Caco-2 (cell line): ENCODE results near the gene FRMD4A. TPM values are rescaled to one million over a fixed set of nuclear protein-coding genes. Genes with fewer than 3 reads are reported as not detected.
A peak's percentile ranks its signal among the peaks of the same experiment; 100 is the strongest.

Experiments
- BruUV-seq: library from RNA; stranded (reverse); fragments of 400-500 nt; replicated peaks from 2 replicates; lab custom pipeline; 2021; lab: Mats Ljungman, UMichigan
- CTCF ChIA-PET: fragments of 300-600 bp; sonication (Branson Sonifier 250); formaldehyde crosslinking; loops from one replicate; lab custom pipeline; 2022; ENCODE audit warnings: antibody characterized with exemption; lab: Charles Lee
- POLR2A ChIA-PET: fragments of 300-600 bp; sonication (Branson Sonifier 250); formaldehyde crosslinking; loops from one replicate; lab custom pipeline; 2022; ENCODE audit warnings: antibody characterized with exemption; lab: Charles Lee
- DNase-seq, 2 experiments: peaks; one replicate each; pipeline versions ENCODE4 v3.0.0 to v3.0.0-alpha.2; 2020 to 2022
- H3K27me3 ChIP-seq: replicated peaks from 2 replicates; pipeline ENCODE4 v1.6.0; 2011; ENCODE audit warnings: low read length; ENCODE audit not compliant: control insufficient read depth, insufficient read depth
- H3K36me3 ChIP-seq: 2 replicates; pipeline ENCODE4 v1.5.1; 2011; ENCODE audit warnings: low read length; ENCODE audit not compliant: control insufficient read depth, insufficient read depth
- H3K4me1 ChIP-seq: fragments of 250-450 bp; sonication (Bioruptor Pico); 2 replicates; pipeline ENCODE4 v1.5.1; 2020; ENCODE audit warnings: mild to moderate bottlenecking
- H3K4me3 ChIP-seq: 2 replicates; pipeline ENCODE4 v1.5.1; 2011; ENCODE audit warnings: low read depth, mild to moderate bottlenecking, control low read depth, low read length
- H3K9me3 ChIP-seq: fragments of 250-450 bp; sonication (Bioruptor Pico); 2 replicates; pipeline ENCODE4 v1.5.1; 2020; ENCODE audit warnings: mild to moderate bottlenecking, moderate library complexity
- H3K27ac Mint-ChIP-seq: one replicate; pipeline ENCODE4 v1.8.0; 2022; ENCODE audit warnings: mixed read lengths; ENCODE audit not compliant: unreplicated experiment
- H3K27me3 Mint-ChIP-seq: one replicate; pipeline ENCODE4 v1.8.0; 2022; ENCODE audit warnings: mixed read lengths; ENCODE audit not compliant: insufficient read depth, unreplicated experiment
- H3K36me3 Mint-ChIP-seq: one replicate; pipeline ENCODE4 v1.8.0; 2022; ENCODE audit warnings: mild to moderate bottlenecking, mixed read lengths; ENCODE audit not compliant: insufficient read depth, unreplicated experiment
- H3K4me1 Mint-ChIP-seq: one replicate; pipeline ENCODE4 v1.8.0; 2022; ENCODE audit warnings: low read depth, mixed read lengths; ENCODE audit not compliant: unreplicated experiment
- H3K4me3 Mint-ChIP-seq: one replicate; pipeline ENCODE4 v1.8.0; 2022; ENCODE audit warnings: mild to moderate bottlenecking, moderate library complexity, mixed read lengths; ENCODE audit not compliant: unreplicated experiment
- H3K9me3 Mint-ChIP-seq: one replicate; pipeline ENCODE4 v1.8.0; 2022; ENCODE audit warnings: mixed read lengths; ENCODE audit not compliant: unreplicated experiment
- CTCF ChIP-seq, 2 experiments: fragments of 200-600 bp in 1 of 2; IDR thresholded peaks; 1 replicate in 1 of 2; 2 replicates in 1 of 2; pipeline versions ENCODE4 v1.5.1 to v1.8.0; 2011 to 2022; ENCODE audit warnings: antibody characterized with exemption in 1 of 2, control low read depth in 1 of 2, inconsistent platforms in 1 of 2, low read depth in 1 of 2, low read length in 1 of 2, mild to moderate bottlenecking in 1 of 2, moderate library complexity in 1 of 2; ENCODE audit not compliant: insufficient read depth in 1 of 2, severe bottlenecking in 1 of 2, unreplicated experiment in 1 of 2
- intact Hi-C: fragments of 100-400 bp; cut with micrococcal nuclease; formaldehyde crosslinking; loops from one replicate; pipeline ENCODE4 v1.10.0; 2022; ENCODE audit not compliant: unreplicated experiment
- total RNA-seq: library from RNA; stranded (reverse); gene quantifications from 2 replicates; pipeline ENCODE4 v1.2.3, GENCODE V29; 2022

FRMD4A gene
- total RNA-seq, 1 experiment from 2014 or later, result 52.1 TPM

GRCh38 chr10:14325325-14325955, 5.3 kb downstream of the FRMD4A start:
- Mint-ChIP-seq H3K27me3 (peaks cover 10% of the 10 kb centered on the region), H3K9me3 (no peaks in the 10 kb centered on the region), H3K36me3 (no peaks in the 10 kb centered on the region), H3K4me3 (no peak overlapping the region), H3K4me1 (no peaks in the 10 kb centered on the region), H3K27ac (no peak overlapping the region)
- no TSS peak for BruUV-seq
- H3K4me3 ChIP-seq, result no peak overlapping the region
- peak; percentile 63 to 73 for DNase-seq
- ChIA-PET CTCF (no interaction called here), POLR2A (no interaction called here)
- no peaks in the 10 kb centered on the region for H3K4me1 ChIP-seq
- H3K9me3 ChIP-seq, result no peaks in the 10 kb centered on the region
- intact Hi-C loops, result loop anchor here (1.0 kb wide), 1 partner anchor 128 kb away; no protein-coding TSS in a partner anchor
- H3K36me3 ChIP-seq, result no peaks in the 10 kb centered on the region
- TF ChIP-seq CTCF (IDR thresholded peaks at IDR 0.05; ENCODE audit: insufficient read depth in 1 of 2, low read depth in 1 of 2, low read length in 1 of 2, severe bottlenecking in 1 of 2, unreplicated experiment in 1 of 2), result peak; percentile 59 to 64
- H3K27me3 ChIP-seq, result no peaks in the 10 kb centered on the region

GRCh38 chr10:14322526-14323188, 8.1 kb downstream of the FRMD4A start:
- Histone ChIP-seq H3K36me3 (no peaks in the 10 kb centered on the region), H3K4me3 (no peak overlapping the region), H3K9me3 (no peaks in the 10 kb centered on the region), H3K27me3 (no peaks in the 10 kb centered on the region), H3K4me1 (no peaks in the 10 kb centered on the region)
- POLR2A ChIA-PET, result no interaction called here
- no peaks in the 10 kb centered on the region for H3K4me1 Mint-ChIP-seq
- TF ChIP-seq CTCF (IDR thresholded peaks at IDR 0.05; ENCODE audit: insufficient read depth in 1 of 2, low read depth in 1 of 2, low read length in 1 of 2, severe bottlenecking in 1 of 2, unreplicated experiment in 1 of 2), result no peak
- no peak for DNase-seq
- no peak overlapping the region for H3K4me3 Mint-ChIP-seq
- CTCF ChIA-PET, result interaction anchor here (0.9 kb wide), 1 partner anchor 46 kb away, joined by 3 read pairs; no protein-coding TSS in a partner anchor
- no TSS peak for BruUV-seq
- peaks cover 12% of the 10 kb centered on the region for H3K27me3 Mint-ChIP-seq
- no peaks in the 10 kb centered on the region for H3K36me3 Mint-ChIP-seq
- intact Hi-C loops, result no loop called here
- H3K27ac Mint-ChIP-seq, result no peak overlapping the region
- no peaks in the 10 kb centered on the region for H3K9me3 Mint-ChIP-seq

- H3K27me3 ChIP-seq, result no peaks in the 10 kb centered on the region; the same call in 1 of the 2 replicates
Measured at GRCh38 chr10:14318007-14318406, 12.7 kb downstream of the FRMD4A start.

More at GRCh38 chr10:14318007-14318406, 12.7 kb downstream of the FRMD4A start:
- no peaks in the 10 kb centered on the region for H3K9me3 ChIP-seq
- H3K36me3 ChIP-seq, result no peaks in the 10 kb centered on the region
- BruUV-seq, result no TSS peak
- DNase-seq, result no peak
- no peak overlapping the region for H3K4me3 ChIP-seq
- TF ChIP-seq CTCF (IDR thresholded peaks at IDR 0.05; ENCODE audit: insufficient read depth in 1 of 2, low read depth in 1 of 2, low read length in 1 of 2, severe bottlenecking in 1 of 2, unreplicated experiment in 1 of 2), result no peak
- ChIA-PET POLR2A (no interaction called here), CTCF (no interaction called here)
- H3K4me1 Mint-ChIP-seq, result no peaks in the 10 kb centered on the region
- H3K27ac Mint-ChIP-seq, result no peak overlapping the region
- no peaks in the 10 kb centered on the region for H3K36me3 Mint-ChIP-seq
- intact Hi-C loops, result no loop called here
- no peaks in the 10 kb centered on the region for H3K4me1 ChIP-seq
- peaks cover 19% of the 10 kb centered on the region for H3K27me3 Mint-ChIP-seq
- no peak overlapping the region for H3K4me3 Mint-ChIP-seq
- H3K9me3 Mint-ChIP-seq, result no peaks in the 10 kb centered on the region
